ENCODE measurements around the gene TRIM72. TPM values are rescaled to one million over a fixed set of nuclear protein-coding genes. Genes with fewer than 3 reads are reported as not detected.

TRIM72 gene
- 0.01 to 0.06 TPM (median 0.03 TPM) in 5 replicates for total RNA-seq (2022; extraction: Qiagen RNA extraction)

GRCh38 chr16:31213877-31214707 is at the start of gene TRIM72:
TRIM72 (plus strand) TSS chr16:31214119; CDS start chr16:31214739, 620 bp downstream.

GRCh38 chr16:31179747-31180459 is 34.0 kb upstream of the TRIM72 start, which contains the start of gene FUS:
FUS (plus strand) TSS chr16:31180139; CDS start chr16:31180215, 76 bp downstream.

GRCh38 chr16:31202414-31203375 is 11.2 kb upstream of the TRIM72 start, which contains the start of gene PYCARD:
PYCARD (minus strand) TSS chr16:31202760; CDS start chr16:31202690, 70 bp downstream.

DNA sequence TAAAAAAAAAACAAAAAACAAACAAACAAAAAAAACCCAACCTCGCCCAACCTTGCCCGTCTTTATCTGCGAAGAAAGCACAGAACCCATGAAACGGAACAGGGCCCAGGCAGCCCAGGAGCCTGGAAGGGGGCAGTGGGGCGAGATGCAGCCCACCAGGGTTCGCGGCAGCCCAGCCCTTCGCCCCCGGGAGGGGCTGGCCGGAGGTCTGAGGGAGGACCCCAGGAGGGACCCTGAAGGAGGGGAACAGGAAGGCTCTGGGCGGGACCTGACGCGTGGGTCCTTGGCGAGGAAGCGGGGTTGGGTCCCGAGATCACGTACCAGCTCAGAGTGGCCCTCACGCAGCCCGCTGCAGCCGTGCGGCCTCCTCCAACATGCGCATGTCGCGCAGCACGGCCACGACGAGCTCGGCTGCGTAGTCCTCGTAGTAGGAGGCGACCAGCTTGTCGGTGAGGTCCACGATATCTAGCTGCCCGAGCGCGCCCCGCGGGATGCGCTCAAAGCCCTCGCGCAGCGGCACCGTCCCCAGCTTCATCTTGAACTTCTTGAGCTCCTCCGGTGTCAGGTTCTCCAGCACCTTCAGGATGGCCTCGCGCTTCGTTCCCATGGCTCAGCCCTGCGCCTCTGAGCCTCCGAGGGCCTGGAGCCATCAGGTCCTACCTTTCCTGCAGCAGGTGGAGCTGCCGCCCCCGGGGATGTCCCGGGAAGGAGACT is 2.7 kb downstream of the TRIM72 start, which contains the start of gene PYDC1:
TSS of gene PYDC1 (minus strand) at position 714 of the 714 bp plus-strand sequence. CDS start at position 607, 107 bp downstream.

Other genes with a start within 250 kb of the TRIM72 start
- 11.5 to 17.6 TPM (median 14.2 TPM) in 5 replicates for gene HSD3B7, start 228.9 kb upstream of the TRIM72 start, total RNA-seq (2022; extraction: Qiagen RNA extraction)
- 1.6 to 2.4 TPM (median 1.9 TPM) in 5 replicates for gene STX1B, start 203.5 kb upstream of the TRIM72 start, total RNA-seq (2022; extraction: Qiagen RNA extraction)
- gene STX4, start 180.6 kb upstream of the TRIM72 start, total RNA-seq (2022; extraction: Qiagen RNA extraction): 55.0 to 65.3 TPM (median 57.5 TPM) in 5 replicates
- gene ZNF668, start 139.9 kb upstream of the TRIM72 start, total RNA-seq (2022; extraction: Qiagen RNA extraction): 10.8 to 18.9 TPM (median 14.7 TPM) in 5 replicates
- 6.0 to 12.2 TPM (median 10.6 TPM) in 5 replicates for gene ZNF646, start 139.7 kb upstream of the TRIM72 start, total RNA-seq (2022; extraction: Qiagen RNA extraction)
- 0.64 to 2.0 TPM (median 1.1 TPM) in 5 replicates for gene PRSS53, start 125.2 kb upstream of the TRIM72 start, total RNA-seq (2022; extraction: Qiagen RNA extraction)
- gene VKORC1, start 119.3 kb upstream of the TRIM72 start, total RNA-seq (2022; extraction: Qiagen RNA extraction): 101 to 130 TPM (median 125 TPM) in 5 replicates
- 39.2 to 58.5 TPM (median 52.3 TPM) in 5 replicates for gene BCKDK, start 105.7 kb upstream of the TRIM72 start, total RNA-seq (2022; extraction: Qiagen RNA extraction)
- gene KAT8, start 96.5 kb upstream of the TRIM72 start, total RNA-seq (2022; extraction: Qiagen RNA extraction): 41.5 to 51.5 TPM (median 50.7 TPM) in 5 replicates
- 0.82 to 1.8 TPM (median 1.3 TPM) in 5 replicates for gene PRSS8, start 78.4 kb upstream of the TRIM72 start, total RNA-seq (2022; extraction: Qiagen RNA extraction)
- 0.62 to 1.4 TPM (median 0.99 TPM) in 5 replicates for gene PRSS36, start 64.1 kb upstream of the TRIM72 start, total RNA-seq (2022; extraction: Qiagen RNA extraction)
- 541 to 618 TPM (median 565 TPM) in 5 replicates for gene FUS, start 34.0 kb upstream of the TRIM72 start, total RNA-seq (2022; extraction: Qiagen RNA extraction)
- 26.3 to 36.4 TPM (median 31.3 TPM) in 5 replicates for gene PYCARD, start 11.4 kb upstream of the TRIM72 start, total RNA-seq (2022; extraction: Qiagen RNA extraction)
- gene PYDC1, start 3.0 kb downstream of the TRIM72 start, total RNA-seq (2022; extraction: Qiagen RNA extraction): not detected in 5 replicates
- gene ITGAM, start 45.9 kb downstream of the TRIM72 start, total RNA-seq (2022; extraction: Qiagen RNA extraction): 1.2 to 1.8 TPM (median 1.8 TPM) in 5 replicates
- 0.76 to 1.8 TPM (median 1.0 TPM) in 5 replicates for gene ITGAX, start 141.1 kb downstream of the TRIM72 start, total RNA-seq (2022; extraction: Qiagen RNA extraction)
- gene ITGAD, start 179.2 kb downstream of the TRIM72 start, total RNA-seq (2022; extraction: Qiagen RNA extraction): 0.02 to 0.10 TPM (median 0.05 TPM) in 4 of 5 replicates, not detected in the other
- gene COX6A2, start 214.2 kb downstream of the TRIM72 start, total RNA-seq (2022; extraction: Qiagen RNA extraction): not detected in 5 replicates
- gene ZNF843, start 228.7 kb downstream of the TRIM72 start, total RNA-seq (2022; extraction: Qiagen RNA extraction): 0.09 to 0.27 TPM (median 0.15 TPM) in 5 replicates
- 6.3 to 14.5 TPM (median 11.1 TPM) in 5 replicates for gene ARMC5, start 245.4 kb downstream of the TRIM72 start, total RNA-seq (2022; extraction: Qiagen RNA extraction)